ENCODE data around the gene TM4SF20.

Gene TM4SF20, protein sequence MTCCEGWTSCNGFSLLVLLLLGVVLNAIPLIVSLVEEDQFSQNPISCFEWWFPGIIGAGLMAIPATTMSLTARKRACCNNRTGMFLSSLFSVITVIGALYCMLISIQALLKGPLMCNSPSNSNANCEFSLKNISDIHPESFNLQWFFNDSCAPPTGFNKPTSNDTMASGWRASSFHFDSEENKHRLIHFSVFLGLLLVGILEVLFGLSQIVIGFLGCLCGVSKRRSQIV

DNA sequence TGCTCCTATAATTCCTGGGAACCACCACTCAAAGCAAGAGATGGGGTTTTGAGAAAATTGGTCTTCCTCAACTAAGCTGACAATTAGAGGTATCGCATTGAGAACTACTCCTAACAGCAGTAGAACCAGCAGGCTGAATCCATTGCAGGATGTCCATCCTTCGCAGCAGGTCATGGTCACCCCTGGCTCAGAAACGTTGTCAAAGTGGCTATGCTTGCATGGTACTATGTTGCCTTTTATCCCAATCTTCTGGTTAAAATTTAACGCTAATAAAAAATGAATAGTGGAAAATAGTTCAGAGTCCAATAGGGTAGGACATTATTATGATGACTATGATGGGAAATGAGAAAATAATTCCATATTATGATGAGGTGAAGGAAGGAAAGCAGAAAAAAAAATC is at the start of gene TM4SF20:
TSS of gene TM4SF20 (minus strand) at position 212 of the 400 bp plus-strand sequence. CDS start at position 174, 38 bp downstream.
- in situ Hi-C loops (cut with MboI; ENCODE audit: low sequenced_read_pairs), result no loop called here
- Histone ChIP-seq H3K4me1 (peaks cover 5% of the 10 kb centered on the region; the same call in 1 of the 2 replicates), H3K9me3 (no peaks in the 10 kb centered on the region), H3K36me3 (replicated peaks) (no peaks in the 10 kb centered on the region), H3K4me3 (no peak within 1 kb of the TSS), H3K27me3 (ENCODE audit: low read depth) (no peaks in the 10 kb centered on the region)
- no peak for DNase-seq (ENCODE audit: low spot score in 2 of 2)

DNA sequence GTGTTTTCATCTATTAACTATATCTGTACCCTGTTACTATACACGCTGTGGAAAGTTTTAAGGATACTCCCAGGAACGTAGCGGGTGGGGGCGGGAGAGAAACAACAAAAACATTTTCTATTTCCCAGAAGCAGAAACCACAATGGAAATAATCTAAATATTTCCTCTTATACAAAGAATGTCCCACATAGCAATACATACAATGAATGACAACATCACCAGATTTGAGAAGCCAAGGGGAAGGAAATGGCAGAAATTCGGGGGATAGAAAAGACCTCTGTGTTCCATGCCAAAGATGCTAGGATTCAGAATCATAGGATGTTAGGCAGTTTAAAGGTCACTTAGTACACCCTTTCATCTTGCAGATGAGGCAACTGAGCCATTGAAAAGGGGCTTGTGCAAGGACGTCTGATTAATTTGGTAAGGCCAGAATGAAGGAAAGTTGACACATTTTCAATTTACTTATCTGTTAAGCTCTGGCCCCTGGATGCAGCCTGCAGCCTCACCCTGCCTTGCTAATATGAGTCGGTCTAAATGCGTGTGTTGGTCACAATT is 49.7 kb upstream of the TM4SF20 start:
- H3K27me3 ChIP-seq (ENCODE audit: low read depth), result no peaks in the 10 kb centered on the region
- DNase-seq (ENCODE audit: low spot score in 2 of 2), result no peak
- no peak overlapping the region for H3K4me3 ChIP-seq
- in situ Hi-C loops (cut with MboI; ENCODE audit: low sequenced_read_pairs), result no loop called here
- H3K36me3 ChIP-seq (replicated peaks), result no peaks in the 10 kb centered on the region
- H3K9me3 ChIP-seq, result peaks cover 10% of the 10 kb centered on the region
- H3K4me1 ChIP-seq, result no peaks in the 10 kb centered on the region

DNA sequence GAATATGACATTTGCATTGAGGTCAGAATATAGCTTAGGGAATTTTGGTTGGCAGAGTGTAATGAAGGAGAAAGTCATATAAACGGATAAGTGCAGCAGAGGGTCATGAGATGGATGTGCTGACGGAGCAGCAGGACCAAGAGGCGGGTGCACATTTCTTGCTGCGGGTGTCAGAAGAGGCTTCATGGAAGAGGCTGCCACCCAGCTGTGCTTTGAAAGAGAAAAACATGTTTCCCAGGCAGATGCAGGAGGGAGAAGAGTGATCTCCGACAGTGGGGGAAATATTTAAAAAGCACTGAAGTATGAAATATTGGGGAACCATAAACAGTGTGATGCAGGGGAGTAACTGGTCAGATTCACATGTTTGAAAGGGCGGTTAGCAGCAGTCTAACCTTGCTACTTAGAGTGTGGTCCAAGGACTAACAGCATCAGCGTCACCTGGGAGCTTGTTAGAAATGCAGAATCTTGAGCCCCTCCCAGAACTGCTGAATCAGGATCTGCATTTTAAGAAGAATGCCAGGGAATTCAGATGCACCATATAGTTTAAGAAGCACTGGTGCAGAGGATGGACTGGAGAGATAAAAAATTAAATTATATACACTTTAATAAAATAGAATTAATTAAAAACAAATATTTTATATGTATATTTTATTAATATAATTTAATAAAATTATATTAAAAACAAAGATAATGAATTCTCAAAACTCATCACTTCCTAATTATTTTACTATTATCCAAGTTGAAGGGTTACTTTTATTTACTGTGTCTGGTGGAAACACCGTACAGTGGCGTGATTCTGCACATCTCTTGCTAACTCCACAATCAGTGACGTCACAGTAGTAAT is 44.8 kb upstream of the TM4SF20 start:
- no peak overlapping the region for H3K4me3 ChIP-seq
- H3K4me1 ChIP-seq, result no peaks in the 10 kb centered on the region
- no peaks in the 10 kb centered on the region for H3K27me3 ChIP-seq (ENCODE audit: low read depth)
- in situ Hi-C loops (cut with MboI; ENCODE audit: low sequenced_read_pairs), result no loop called here
- H3K9me3 ChIP-seq, result no peaks in the 10 kb centered on the region
- no peaks in the 10 kb centered on the region for H3K36me3 ChIP-seq (replicated peaks)
- no peak for DNase-seq (ENCODE audit: low spot score in 2 of 2)

DNA sequence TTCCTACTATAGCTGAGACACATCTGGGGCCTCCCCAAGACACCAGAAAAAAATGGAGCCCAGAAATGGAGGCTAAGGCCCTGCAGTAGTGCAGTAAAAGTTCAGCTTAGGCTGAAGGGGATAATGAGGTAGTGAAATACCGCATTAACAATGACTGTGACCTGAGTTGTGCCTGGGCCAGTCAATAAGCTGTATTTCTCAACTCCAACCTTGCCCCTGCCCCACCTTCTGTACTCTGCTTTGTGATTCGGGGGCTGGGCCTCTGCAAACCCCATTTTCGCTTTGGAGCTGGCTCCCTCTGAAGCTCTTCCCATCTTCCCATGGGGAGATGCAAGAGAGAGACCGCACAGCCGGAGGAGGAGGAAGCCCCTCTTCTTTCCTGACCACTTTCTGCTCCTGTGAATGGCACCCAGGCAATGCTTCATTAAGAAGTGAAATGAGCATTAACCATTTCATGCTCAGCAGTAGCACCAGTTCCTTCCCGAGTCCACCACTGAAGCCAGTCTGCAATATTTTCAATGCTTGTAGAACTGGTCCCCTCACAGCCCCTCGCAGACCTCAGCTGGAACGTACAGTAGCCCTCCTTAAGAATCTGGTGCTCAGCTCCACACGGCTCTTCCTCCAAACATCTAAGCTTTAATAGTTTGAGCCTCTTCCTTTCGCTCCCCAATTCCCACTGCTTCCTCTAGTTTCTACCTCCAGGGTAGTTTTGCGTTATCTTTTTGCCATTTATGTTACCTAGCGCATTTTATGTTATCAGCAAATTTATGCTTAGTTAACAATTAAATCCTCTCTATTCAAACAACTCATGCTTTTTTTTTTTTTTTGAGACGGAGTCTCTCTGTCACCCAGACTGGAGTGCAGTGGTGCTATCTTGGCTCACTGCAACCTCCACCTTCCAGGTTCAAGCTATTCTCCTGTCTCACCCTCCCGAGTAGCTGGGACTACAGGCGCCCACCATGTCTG is 41.3 kb upstream of the TM4SF20 start:
- Histone ChIP-seq H3K4me1 (no peaks in the 10 kb centered on the region), H3K27me3 (ENCODE audit: low read depth) (no peaks in the 10 kb centered on the region), H3K9me3 (no peaks in the 10 kb centered on the region), H3K4me3 (no peak overlapping the region), H3K36me3 (replicated peaks) (no peaks in the 10 kb centered on the region)
- DNase-seq (ENCODE audit: low spot score in 2 of 2), result no peak
- in situ Hi-C loops (cut with MboI; ENCODE audit: low sequenced_read_pairs), result no loop called here

DNA sequence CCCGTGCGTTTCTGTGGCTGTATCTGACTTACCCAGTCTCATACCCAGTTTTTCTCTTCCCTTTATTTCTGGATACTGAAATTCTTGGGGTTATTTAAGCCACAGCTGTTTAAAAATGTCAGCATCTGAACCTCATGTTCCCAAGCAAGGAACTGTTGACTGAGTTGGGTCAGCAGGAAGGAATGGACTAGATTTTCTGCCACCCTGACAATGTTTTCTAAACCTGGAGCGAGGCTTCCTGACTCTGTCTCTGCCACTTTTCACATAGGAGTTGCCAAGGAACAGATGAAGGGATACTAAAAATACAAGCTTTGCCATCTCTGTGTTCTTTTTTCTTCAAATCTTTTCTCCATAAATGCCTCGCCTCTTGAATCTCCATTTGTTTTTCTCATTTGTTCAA is 37.6 kb upstream of the TM4SF20 start:
- no peak for DNase-seq (ENCODE audit: low spot score in 2 of 2)
- no peaks in the 10 kb centered on the region for H3K4me1 ChIP-seq
- H3K4me3 ChIP-seq, result no peak overlapping the region
- in situ Hi-C loops (cut with MboI; ENCODE audit: low sequenced_read_pairs), result no loop called here
- H3K36me3 ChIP-seq (replicated peaks), result no peaks in the 10 kb centered on the region
- H3K27me3 ChIP-seq (ENCODE audit: low read depth), result no peaks in the 10 kb centered on the region
- no peaks in the 10 kb centered on the region for H3K9me3 ChIP-seq

DNA sequence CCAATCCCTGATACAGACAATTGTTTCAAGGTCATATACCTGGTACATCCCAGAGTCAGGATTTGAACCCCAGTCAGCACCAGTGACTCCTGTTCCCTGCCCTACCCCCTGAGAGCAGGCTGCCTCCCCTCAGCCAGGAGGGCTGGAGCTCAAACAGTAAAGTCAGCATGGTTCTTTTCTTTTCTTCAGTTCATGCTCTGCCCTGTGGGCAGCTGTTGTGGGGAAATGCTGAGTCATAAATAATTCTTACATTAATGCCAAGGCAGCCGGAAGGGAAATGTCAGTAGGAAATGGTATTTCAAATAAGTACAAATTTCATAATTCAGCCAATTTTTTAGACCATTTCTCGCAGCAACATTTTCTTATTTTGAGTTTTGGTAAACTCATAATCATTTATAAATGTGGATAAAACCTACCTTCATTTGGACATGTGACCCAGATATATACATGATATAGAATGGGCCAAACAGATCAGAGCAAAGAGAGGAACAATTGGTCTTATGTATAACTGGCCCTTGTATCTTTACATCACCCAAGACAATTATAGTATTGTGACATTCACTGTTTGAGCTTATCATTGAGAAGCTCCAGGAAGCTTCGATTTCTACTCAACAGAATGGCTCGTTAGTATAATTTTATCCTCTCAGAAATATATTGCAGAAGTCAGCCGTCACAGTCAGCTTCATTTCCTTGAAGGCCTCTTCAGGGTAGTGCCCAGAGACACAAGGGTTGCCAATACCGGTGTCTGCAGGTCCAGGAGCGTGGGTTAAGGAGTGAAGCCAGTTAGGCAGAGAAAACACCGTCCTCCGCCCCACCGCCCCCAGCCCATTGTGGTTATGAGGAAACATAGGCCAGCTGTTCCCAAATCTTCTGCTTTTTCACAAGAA is 36.7 kb upstream of the TM4SF20 start:
- no peaks in the 10 kb centered on the region for H3K36me3 ChIP-seq (replicated peaks)
- no peak for DNase-seq (ENCODE audit: low spot score in 2 of 2)
- no peak overlapping the region for H3K4me3 ChIP-seq
- H3K27me3 ChIP-seq (ENCODE audit: low read depth), result no peaks in the 10 kb centered on the region
- H3K9me3 ChIP-seq, result no peaks in the 10 kb centered on the region
- H3K4me1 ChIP-seq, result no peaks in the 10 kb centered on the region
- in situ Hi-C loops (cut with MboI; ENCODE audit: low sequenced_read_pairs), result no loop called here

DNA sequence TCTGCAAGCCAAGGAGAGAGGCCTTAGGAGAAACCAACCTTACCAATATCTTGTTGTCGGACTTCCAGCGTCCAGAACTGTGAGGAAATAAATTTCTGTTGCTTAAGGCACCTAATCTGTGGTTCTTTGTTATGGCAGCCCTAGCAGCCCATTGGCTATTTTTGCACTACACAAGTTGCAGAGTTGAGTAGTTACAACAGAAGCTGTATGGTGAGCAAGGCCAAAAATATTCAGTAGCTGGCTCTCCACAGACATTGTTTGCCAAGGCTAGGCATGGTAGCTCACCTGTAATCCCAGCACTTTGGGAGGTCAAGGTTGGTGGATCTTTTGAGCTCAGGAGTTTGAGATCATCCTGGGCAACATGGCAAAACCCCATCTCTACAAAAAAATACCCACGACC is 35.7 kb upstream of the TM4SF20 start:
- no peaks in the 10 kb centered on the region for H3K27me3 ChIP-seq (ENCODE audit: low read depth)
- DNase-seq (ENCODE audit: low spot score in 2 of 2), result no peak
- in situ Hi-C loops (cut with MboI; ENCODE audit: low sequenced_read_pairs), result no loop called here
- no peaks in the 10 kb centered on the region for H3K4me1 ChIP-seq
- H3K4me3 ChIP-seq, result no peak overlapping the region
- H3K9me3 ChIP-seq, result no peaks in the 10 kb centered on the region
- H3K36me3 ChIP-seq (replicated peaks), result no peaks in the 10 kb centered on the region

DNA sequence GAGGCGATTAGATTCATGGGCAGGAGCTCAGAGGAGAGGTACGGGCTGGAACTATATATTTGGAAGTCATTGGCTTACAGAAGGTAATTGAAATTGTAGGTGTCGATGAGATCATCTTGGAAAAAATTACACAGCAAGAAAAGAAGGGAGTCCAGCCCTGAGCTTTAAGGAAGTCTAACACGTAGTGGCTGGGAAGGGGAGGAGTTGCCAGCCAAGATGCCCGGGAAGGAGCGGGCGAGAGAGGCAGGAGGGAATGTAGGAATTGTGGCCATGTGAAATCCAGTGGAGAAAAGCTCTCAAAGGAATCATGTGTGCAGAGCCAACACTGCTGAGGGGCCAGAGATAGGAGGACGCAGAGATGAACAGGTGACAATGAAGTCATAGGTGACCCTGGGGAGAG is 34.3 kb upstream of the TM4SF20 start:
- DNase-seq (ENCODE audit: low spot score in 2 of 2), result no peak
- H3K4me1 ChIP-seq, result no peaks in the 10 kb centered on the region
- in situ Hi-C loops (cut with MboI; ENCODE audit: low sequenced_read_pairs), result no loop called here

DNA sequence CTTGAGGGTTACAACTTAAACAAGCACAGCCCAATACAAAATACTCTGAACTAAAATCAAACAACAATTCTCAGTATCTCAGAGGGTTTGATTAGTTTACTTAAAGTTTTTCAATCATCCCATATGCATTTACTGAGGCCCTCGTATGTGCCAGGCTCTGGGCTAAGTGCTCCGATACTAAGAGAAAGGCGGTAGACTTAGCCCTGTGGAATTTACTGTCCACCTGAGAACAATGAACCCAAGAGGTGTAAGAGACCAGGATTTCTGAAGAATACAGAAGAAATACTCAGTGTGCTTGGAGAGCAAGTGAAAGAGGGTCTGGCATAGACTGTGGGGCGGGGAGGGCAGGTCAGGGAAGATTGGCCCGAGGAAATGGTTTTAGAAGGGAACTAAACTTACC is 33.8 kb upstream of the TM4SF20 start:
- H3K4me3 ChIP-seq, result no peak overlapping the region
- H3K36me3 ChIP-seq (replicated peaks), result no peaks in the 10 kb centered on the region
- no peak for DNase-seq (ENCODE audit: low spot score in 2 of 2)
- no peaks in the 10 kb centered on the region for H3K27me3 ChIP-seq (ENCODE audit: low read depth)
- in situ Hi-C loops (cut with MboI; ENCODE audit: low sequenced_read_pairs), result no loop called here
- H3K4me1 ChIP-seq, result peaks cover under 1% of the 10 kb centered on the region; the same call in 1 of the 2 replicates
- H3K9me3 ChIP-seq, result no peaks in the 10 kb centered on the region

More for the DNA sequence above, 34.3 kb upstream of the TM4SF20 start:
- no peaks in the 10 kb centered on the region for H3K9me3 ChIP-seq
- no peaks in the 10 kb centered on the region for H3K36me3 ChIP-seq (replicated peaks)
- no peaks in the 10 kb centered on the region for H3K27me3 ChIP-seq (ENCODE audit: low read depth)
- no peak overlapping the region for H3K4me3 ChIP-seq

DNA sequence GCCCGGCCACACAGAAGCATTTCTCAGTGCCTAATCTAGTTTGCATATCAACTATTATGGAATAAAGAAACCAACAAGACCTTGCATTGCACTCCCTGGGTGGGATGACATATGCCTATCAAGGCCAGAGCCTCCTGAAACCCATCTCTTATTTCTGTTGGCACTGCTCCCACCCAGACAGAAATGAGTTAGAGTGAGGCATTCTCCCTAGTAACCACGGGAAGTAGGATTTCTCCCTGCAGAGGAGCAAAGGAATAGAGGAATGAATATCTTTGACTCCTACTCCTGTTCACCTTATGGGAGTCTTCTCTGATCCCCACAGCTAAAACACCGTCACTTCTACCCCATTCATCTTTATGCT is 32.9 kb upstream of the TM4SF20 start:
- Histone ChIP-seq H3K9me3 (no peaks in the 10 kb centered on the region), H3K36me3 (replicated peaks) (no peaks in the 10 kb centered on the region), H3K4me1 (peaks cover 6% of the 10 kb centered on the region; the same call in 1 of the 2 replicates), H3K27me3 (ENCODE audit: low read depth) (no peaks in the 10 kb centered on the region), H3K4me3 (no peak overlapping the region)
- no peak for DNase-seq (ENCODE audit: low spot score in 2 of 2)
- in situ Hi-C loops (cut with MboI; ENCODE audit: low sequenced_read_pairs), result no loop called here

DNA sequence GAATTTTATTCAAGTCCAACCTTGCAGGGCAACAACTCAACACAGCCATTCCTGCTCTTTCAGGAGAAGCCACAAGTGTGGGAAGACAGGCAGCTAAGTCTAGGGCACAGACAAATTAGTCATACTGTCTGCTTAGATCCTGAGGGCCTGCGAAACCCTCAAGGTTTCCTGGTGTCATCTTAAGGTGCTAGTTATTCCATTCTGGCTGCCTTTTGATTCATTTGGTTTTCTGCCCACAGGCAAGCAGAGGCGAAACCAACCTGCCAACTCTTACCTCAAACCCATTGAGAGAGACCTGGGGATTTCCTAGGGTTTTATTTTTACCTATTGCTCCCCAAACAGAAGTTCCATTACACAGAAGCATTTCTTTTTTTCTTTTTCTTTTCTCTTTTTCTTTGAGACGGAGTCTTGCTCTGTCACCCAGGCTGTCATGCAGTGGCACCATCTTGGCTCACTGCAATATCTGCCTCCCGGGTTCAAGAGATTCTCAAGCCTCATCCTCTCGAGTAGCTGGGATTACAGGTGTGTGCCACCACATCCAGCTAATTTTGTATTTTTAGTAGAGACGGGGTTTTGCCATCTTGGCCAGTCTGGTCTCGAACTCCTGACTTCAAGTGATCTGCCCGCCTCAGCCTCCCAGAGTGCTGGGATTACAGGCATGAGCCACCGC is 32.3 kb upstream of the TM4SF20 start:
- H3K4me3 ChIP-seq, result no peak overlapping the region
- DNase-seq (ENCODE audit: low spot score in 2 of 2), result no peak
- H3K9me3 ChIP-seq, result no peaks in the 10 kb centered on the region
- no peaks in the 10 kb centered on the region for H3K27me3 ChIP-seq (ENCODE audit: low read depth)
- H3K4me1 ChIP-seq, result peaks cover 9% of the 10 kb centered on the region
- H3K36me3 ChIP-seq (replicated peaks), result no peaks in the 10 kb centered on the region
- in situ Hi-C loops (cut with MboI; ENCODE audit: low sequenced_read_pairs), result no loop called here

DNA sequence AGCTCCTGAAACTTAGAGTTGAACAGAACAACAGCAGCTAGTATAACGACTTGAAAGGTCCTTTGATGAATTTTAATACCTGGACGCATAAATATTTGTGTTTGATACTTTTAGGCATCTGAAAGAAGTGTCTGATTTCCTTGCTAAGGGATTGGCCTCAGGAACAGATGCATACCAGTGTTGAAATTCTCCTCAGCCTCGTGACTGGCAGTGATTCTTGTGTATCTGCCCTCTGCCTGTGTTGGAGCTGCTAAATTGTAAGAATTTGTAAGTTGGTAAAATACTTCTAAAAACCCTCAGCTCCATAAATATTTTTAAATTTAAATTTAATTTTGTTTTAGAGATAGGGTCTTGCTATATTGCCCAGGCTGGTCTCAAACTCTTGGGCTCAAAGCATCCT is 31.1 kb upstream of the TM4SF20 start:
- H3K4me1 ChIP-seq, result peaks cover 11% of the 10 kb centered on the region
- H3K9me3 ChIP-seq, result no peaks in the 10 kb centered on the region
- in situ Hi-C loops (cut with MboI; ENCODE audit: low sequenced_read_pairs), result no loop called here
- H3K36me3 ChIP-seq (replicated peaks), result no peaks in the 10 kb centered on the region
- no peak for DNase-seq (ENCODE audit: low spot score in 2 of 2)
- no peaks in the 10 kb centered on the region for H3K27me3 ChIP-seq (ENCODE audit: low read depth)
- H3K4me3 ChIP-seq, result no peak overlapping the region

Measured in HAP-1 (cell line).